Liver (tissue), 9 donors: Measurements from ENCODE around the gene SERPINB2. TPM values are rescaled to one million over a fixed set of nuclear protein-coding genes. Genes with fewer than 3 reads are reported as not detected.

Experiments
- DNase-seq: peaks from one replicate; pipeline ENCODE4 v3.0.0-alpha.2; 2017; ENCODE audit warnings: low spot score
- H3K27ac ChIP-seq, 2 donors: one replicate each; pipeline ENCODE4 v1.7.0; 2013; ENCODE audit warnings: inconsistent platforms in 2 of 2, low read length in 2 of 2, control low read depth in 1 of 2, low read depth in 1 of 2, mild to moderate bottlenecking in 1 of 2
- H3K27me3 ChIP-seq, 4 donors: one replicate each; pipeline versions ENCODE4 v1.6.1 to v1.7.0; 2013; ENCODE audit warnings: low read length in 3 of 4, inconsistent platforms in 1 of 4, mild to moderate bottlenecking in 1 of 4, moderate library complexity in 1 of 4; ENCODE audit not compliant: control insufficient read depth in 4 of 4, insufficient read depth in 4 of 4
- H3K36me3 ChIP-seq, 4 donors: one replicate each; pipeline versions ENCODE4 v1.6.1 to v1.7.0; 2013; ENCODE audit warnings: low read length in 3 of 4, mild to moderate bottlenecking in 3 of 4, low read depth in 1 of 4, moderate library complexity in 1 of 4; ENCODE audit not compliant: control insufficient read depth in 4 of 4, insufficient read depth in 3 of 4
- H3K4me1 ChIP-seq, 4 donors: one replicate each; pipeline versions ENCODE4 v1.6.1 to v1.7.0; 2013; ENCODE audit warnings: low read length in 3 of 4, mild to moderate bottlenecking in 3 of 4, moderate library complexity in 1 of 4; ENCODE audit not compliant: control insufficient read depth in 4 of 4, insufficient read depth in 4 of 4
- H3K4me3 ChIP-seq, 3 donors: one replicate each; pipeline versions ENCODE4 v1.6.1 to v1.7.0; 2013; ENCODE audit warnings: low read length in 3 of 3, control low read depth in 1 of 3, low read depth in 1 of 3, mild to moderate bottlenecking in 1 of 3
- H3K9ac ChIP-seq, 2 donors: one replicate each; pipeline ENCODE4 v1.7.0; 2013; ENCODE audit warnings: low read length in 2 of 2, mild to moderate bottlenecking in 2 of 2, moderate library complexity in 2 of 2, control low read depth in 1 of 2, low read depth in 1 of 2
- H3K9me3 ChIP-seq, 4 donors: one replicate each; pipeline versions ENCODE4 v1.6.1 to v1.7.0; 2013; ENCODE audit warnings: low read length in 3 of 4; ENCODE audit not compliant: control insufficient read depth in 4 of 4
- CTCF ChIP-seq: fragments of 150-350 bp; IDR thresholded peaks from 2 replicates; pipeline ENCODE4 v1.5.1; 2017; ENCODE audit warnings: improper control_type of control experiment, low read depth, low read length; ENCODE audit not compliant: missing input control
- EGR1 ChIP-seq, 2 donors: IDR thresholded peaks; 2 replicates each; pipeline ENCODE4 v1.6.1; 2016 to 2018; ENCODE audit warnings: antibody characterized with exemption in 2 of 2, low read depth in 2 of 2
- FOXA1 ChIP-seq: IDR thresholded peaks from 2 replicates; pipeline ENCODE4 v1.6.1; 2016; ENCODE audit warnings: antibody characterized with exemption
- FOXA2 ChIP-seq: IDR thresholded peaks from 2 replicates; pipeline ENCODE4 v1.6.1; 2016; ENCODE audit warnings: antibody characterized with exemption
- GABPA ChIP-seq, 2 donors: IDR thresholded peaks in 1 of 2; conservative IDR thresholded peaks in 1 of 2; 2 replicates each; pipeline ENCODE4 v1.6.1; 2016; ENCODE audit warnings: antibody characterized with exemption in 2 of 2, mild to moderate bottlenecking in 1 of 2, moderate library complexity in 1 of 2
- HNF4A ChIP-seq, 2 donors: conservative IDR thresholded peaks; 2 replicates each; pipeline ENCODE4 v1.6.1; 2016; ENCODE audit warnings: antibody characterized with exemption in 2 of 2, mild to moderate bottlenecking in 2 of 2
- HNF4G ChIP-seq: IDR thresholded peaks from 2 replicates; pipeline ENCODE4 v1.6.1; 2016; ENCODE audit warnings: antibody characterized with exemption
- JUND ChIP-seq, 2 donors: IDR thresholded peaks; 2 replicates each; pipeline ENCODE4 v1.6.1; 2016; ENCODE audit warnings: antibody characterized with exemption in 2 of 2
- MAX ChIP-seq: IDR thresholded peaks from 2 replicates; pipeline ENCODE4 v1.6.1; 2016; ENCODE audit warnings: antibody characterized with exemption
- NR2F2 ChIP-seq: IDR thresholded peaks from 2 replicates; pipeline ENCODE4 v1.6.1; 2016; ENCODE audit warnings: antibody characterized with exemption
- RAD21 ChIP-seq, 2 donors: IDR thresholded peaks; 2 replicates each; pipeline ENCODE4 v1.6.1; 2016; ENCODE audit warnings: antibody characterized with exemption in 2 of 2, mild to moderate bottlenecking in 2 of 2
- RXRA ChIP-seq, 2 donors: IDR thresholded peaks; 2 replicates each; pipeline ENCODE4 v1.6.1; 2017 to 2018; ENCODE audit warnings: antibody characterized with exemption in 2 of 2, mild to moderate bottlenecking in 1 of 2
- SP1 ChIP-seq: IDR thresholded peaks from 2 replicates; pipeline ENCODE4 v1.6.1; 2018; ENCODE audit warnings: antibody characterized with exemption, mild to moderate bottlenecking
- TAF1 ChIP-seq: conservative IDR thresholded peaks from 2 replicates; pipeline ENCODE4 v1.6.1; 2016; ENCODE audit warnings: antibody characterized with exemption, mild to moderate bottlenecking
- YY1 ChIP-seq: IDR thresholded peaks from 2 replicates; pipeline ENCODE4 v1.6.1; 2016; ENCODE audit warnings: antibody characterized with exemption, mild to moderate bottlenecking
- WGBS: extraction: QIAGEN DNeasy Blood & Tissue Kit; methylation state at CpG from one replicate; pipeline ENCODE4 v1.1.7; 2013; 5-methylcytosine and 5-hydroxymethylcytosine counted together
- polyA plus RNA-seq, 2 donors: library from polyadenylated mRNA; stranded (reverse) in 1 of 2; unstranded in 1 of 2; fragments of 200-250 nt in 1 of 2; fragments of >200 nt in 1 of 2; fragmentation: Nextera tagmentation in 1 of 2; extraction: Ambion mirVana in 1 of 2; gene quantifications; one replicate each; pipeline versions ENCODE4 v1.2.1 to v1.2.3, GENCODE V29; 2013 to 2015
- total RNA-seq, 2 donors: library from RNA; depleted of rRNA; stranded (reverse); fragments of >200 nt; gene quantifications; one replicate each; pipeline ENCODE4 v1.2.3, GENCODE V29; 2014
- TF ChIP-seq, protein P1 (sequence below): IDR thresholded peaks from 2 replicates; pipeline ENCODE4 v1.6.1; 2016; ENCODE audit warnings: antibody characterized with exemption, mild to moderate bottlenecking
- TF ChIP-seq, protein P2 (sequence below): IDR thresholded peaks from 2 replicates; pipeline ENCODE4 v1.6.1; 2016; ENCODE audit warnings: antibody characterized with exemption
- TF ChIP-seq, protein P3 (sequence below): IDR thresholded peaks from 2 replicates; pipeline ENCODE4 v1.6.1; 2016; ENCODE audit warnings: antibody characterized with exemption
- donor health status: healthy.
- donor health status: healthy.
- donor health status: healthy.
- donor health status: healthy.
- donor health status: healthy.

Gene SERPINB2
- 1 to 10 TPM in 1 of 2 donors, not detected in 1; 1.7 TPM for total RNA-seq
- polyA plus RNA-seq: under 1 TPM in 1 of 2 donors, not detected in 1; 0.02 TPM

DNA sequence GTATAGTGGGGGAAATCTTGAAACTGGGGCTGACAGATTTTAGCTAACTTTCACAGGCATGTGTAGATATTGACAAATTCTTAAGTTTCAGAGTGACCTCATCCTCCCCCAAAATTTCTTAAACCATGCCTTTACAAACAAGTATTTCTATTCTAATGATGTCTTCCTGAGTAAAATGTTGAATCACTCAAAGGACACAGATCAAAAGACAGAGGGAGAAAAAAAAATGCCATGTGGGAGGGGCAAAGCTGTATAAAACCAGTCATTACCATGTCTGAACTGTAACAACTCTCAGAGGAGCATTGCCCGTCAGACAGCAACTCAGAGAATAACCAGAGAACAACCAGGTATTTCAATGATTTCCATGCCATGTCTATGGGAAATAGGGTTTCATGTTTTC lies at the start of gene SERPINB2:
Gene SERPINB2, plus strand, starts transcription at position 282 of the 400 bp plus-strand sequence. CDS start 3,740 bp downstream, outside the sequence.
- no peaks in the 10 kb centered on the region for H3K9me3 ChIP-seq
- H3K9ac ChIP-seq: no peak within 1 kb of the TSS
- no peak for DNase-seq
- TF ChIP-seq CTCF: no peak
- TF ChIP-seq HNF4A (conservative IDR thresholded peaks at IDR 0.05): no peak
- TF ChIP-seq GABPA (IDR thresholded peaks at IDR 0.05 in 1 of 2, conservative IDR thresholded peaks at IDR 0.05 in 1 of 2): no peak
- no peak for TF ChIP-seq NR2F2
- TF ChIP-seq YY1: no peak
- TF ChIP-seq FOXA2: no peak
- no peak for TF ChIP-seq RAD21 (IDR thresholded peaks at IDR 0.05)
- no peak for TF ChIP-seq JUND (IDR thresholded peaks at IDR 0.05)
- no peak for TF ChIP-seq RXRA (IDR thresholded peaks at IDR 0.05)
- TF ChIP-seq HNF4G: no peak
- TF ChIP-seq EGR1 (IDR thresholded peaks at IDR 0.05; ENCODE audit: low read depth in 2 of 2): no peak
- no peak for TF ChIP-seq MAX
- TF ChIP-seq SP1: no peak
- TF ChIP-seq, protein P1, sequence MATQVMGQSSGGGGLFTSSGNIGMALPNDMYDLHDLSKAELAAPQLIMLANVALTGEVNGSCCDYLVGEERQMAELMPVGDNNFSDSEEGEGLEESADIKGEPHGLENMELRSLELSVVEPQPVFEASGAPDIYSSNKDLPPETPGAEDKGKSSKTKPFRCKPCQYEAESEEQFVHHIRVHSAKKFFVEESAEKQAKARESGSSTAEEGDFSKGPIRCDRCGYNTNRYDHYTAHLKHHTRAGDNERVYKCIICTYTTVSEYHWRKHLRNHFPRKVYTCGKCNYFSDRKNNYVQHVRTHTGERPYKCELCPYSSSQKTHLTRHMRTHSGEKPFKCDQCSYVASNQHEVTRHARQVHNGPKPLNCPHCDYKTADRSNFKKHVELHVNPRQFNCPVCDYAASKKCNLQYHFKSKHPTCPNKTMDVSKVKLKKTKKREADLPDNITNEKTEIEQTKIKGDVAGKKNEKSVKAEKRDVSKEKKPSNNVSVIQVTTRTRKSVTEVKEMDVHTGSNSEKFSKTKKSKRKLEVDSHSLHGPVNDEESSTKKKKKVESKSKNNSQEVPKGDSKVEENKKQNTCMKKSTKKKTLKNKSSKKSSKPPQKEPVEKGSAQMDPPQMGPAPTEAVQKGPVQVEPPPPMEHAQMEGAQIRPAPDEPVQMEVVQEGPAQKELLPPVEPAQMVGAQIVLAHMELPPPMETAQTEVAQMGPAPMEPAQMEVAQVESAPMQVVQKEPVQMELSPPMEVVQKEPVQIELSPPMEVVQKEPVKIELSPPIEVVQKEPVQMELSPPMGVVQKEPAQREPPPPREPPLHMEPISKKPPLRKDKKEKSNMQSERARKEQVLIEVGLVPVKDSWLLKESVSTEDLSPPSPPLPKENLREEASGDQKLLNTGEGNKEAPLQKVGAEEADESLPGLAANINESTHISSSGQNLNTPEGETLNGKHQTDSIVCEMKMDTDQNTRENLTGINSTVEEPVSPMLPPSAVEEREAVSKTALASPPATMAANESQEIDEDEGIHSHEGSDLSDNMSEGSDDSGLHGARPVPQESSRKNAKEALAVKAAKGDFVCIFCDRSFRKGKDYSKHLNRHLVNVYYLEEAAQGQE: no peak
- TF ChIP-seq TAF1: no peak
- TF ChIP-seq FOXA1: no peak
- TF ChIP-seq, protein P2, sequence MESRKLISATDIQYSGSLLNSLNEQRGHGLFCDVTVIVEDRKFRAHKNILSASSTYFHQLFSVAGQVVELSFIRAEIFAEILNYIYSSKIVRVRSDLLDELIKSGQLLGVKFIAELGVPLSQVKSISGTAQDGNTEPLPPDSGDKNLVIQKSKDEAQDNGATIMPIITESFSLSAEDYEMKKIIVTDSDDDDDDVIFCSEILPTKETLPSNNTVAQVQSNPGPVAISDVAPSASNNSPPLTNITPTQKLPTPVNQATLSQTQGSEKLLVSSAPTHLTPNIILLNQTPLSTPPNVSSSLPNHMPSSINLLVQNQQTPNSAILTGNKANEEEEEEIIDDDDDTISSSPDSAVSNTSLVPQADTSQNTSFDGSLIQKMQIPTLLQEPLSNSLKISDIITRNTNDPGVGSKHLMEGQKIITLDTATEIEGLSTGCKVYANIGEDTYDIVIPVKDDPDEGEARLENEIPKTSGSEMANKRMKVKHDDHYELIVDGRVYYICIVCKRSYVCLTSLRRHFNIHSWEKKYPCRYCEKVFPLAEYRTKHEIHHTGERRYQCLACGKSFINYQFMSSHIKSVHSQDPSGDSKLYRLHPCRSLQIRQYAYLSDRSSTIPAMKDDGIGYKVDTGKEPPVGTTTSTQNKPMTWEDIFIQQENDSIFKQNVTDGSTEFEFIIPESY: no peak
- TF ChIP-seq, protein P3, sequence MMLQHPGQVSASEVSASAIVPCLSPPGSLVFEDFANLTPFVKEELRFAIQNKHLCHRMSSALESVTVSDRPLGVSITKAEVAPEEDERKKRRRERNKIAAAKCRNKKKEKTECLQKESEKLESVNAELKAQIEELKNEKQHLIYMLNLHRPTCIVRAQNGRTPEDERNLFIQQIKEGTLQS: no peak
- H3K27ac ChIP-seq: no peak within 1 kb of the TSS
- 75% methylated on average over 1 of the region's 1 CpG for WGBS
- peaks cover 0 to 4% (median 2%) of the 10 kb centered on the region in 4 donors for H3K27me3 ChIP-seq
- no peak within 1 kb of the TSS for H3K4me3 ChIP-seq
- H3K36me3 ChIP-seq: no peaks in the 10 kb centered on the region
- H3K4me1 ChIP-seq: no peaks in the 10 kb centered on the region
